Cardiac muscle cell (in vitro differentiated cells and primary cell): Measurements from ENCODE around the gene ZNF235. TPM values are rescaled to one million over a fixed set of nuclear protein-coding genes. Genes with fewer than 3 reads are reported as not detected.

Source experiments
- DNase-seq, 2 donors: peaks; one replicate each; pipeline versions ENCODE4 v3.0.0 to v3.0.0-alpha.2; 2010 to 2017; ENCODE audit warnings: low read depth in 1 of 2, low spot score in 1 of 2
- H3K27ac ChIP-seq: fragments of 200-600 bp; sonication (generic); 2 replicates; pipeline ENCODE4 v1.5.1; 2016
- H3K27me3 ChIP-seq: fragments of 200-600 bp; sonication (generic); 2 replicates; pipeline ENCODE4 v1.6.0; 2016; ENCODE audit warnings: control low read depth
- H3K36me3 ChIP-seq: fragments of 200-600 bp; sonication (generic); 2 replicates; pipeline ENCODE4 v1.5.1; 2016; ENCODE audit warnings: control low read depth
- H3K4me1 ChIP-seq: fragments of 200-600 bp; sonication (generic); 2 replicates; pipeline ENCODE4 v1.8.1; 2017; ENCODE audit warnings: low read depth, mild to moderate bottlenecking, mixed run types
- H3K4me3 ChIP-seq: fragments of 200-600 bp; sonication (generic); 2 replicates; pipeline ENCODE4 v1.5.1; 2016; ENCODE audit warnings: mild to moderate bottlenecking
- H3K9me3 ChIP-seq: fragments of 200-600 bp; sonication (generic); 2 replicates; pipeline ENCODE4 v1.5.1; 2017; ENCODE audit warnings: low read depth, mild to moderate bottlenecking, control low read depth
- CTCF ChIP-seq: IDR thresholded peaks from 2 replicates; pipeline ENCODE4 v1.5.1; 2012; ENCODE audit warnings: low read depth, mild to moderate bottlenecking, low read length
- polyA plus RNA-seq: library from polyadenylated mRNA; unstranded; fragments of >200 nt; fragmentation: Nextera tagmentation; extraction: Ambion mirVana; gene quantifications from 2 replicates; pipeline ENCODE4 v1.2.1, GENCODE V29; 2016
- total RNA-seq: library from RNA; depleted of rRNA; stranded (reverse); fragments of >200 nt; gene quantifications from 2 replicates; pipeline ENCODE4 v1.2.3, GENCODE V29; 2016

The ZNF235 gene
- total and polyA plus RNA-seq, 2 experiments from 2014 or later, result 4.9 to 5.7 TPM

GRCh38 chr19:44332145-44332544, 27.3 kb upstream of the ZNF235 start:
- no peak overlapping the region for H3K4me3 ChIP-seq
- H3K27me3 ChIP-seq, result no peaks in the 10 kb centered on the region
- H3K27ac ChIP-seq, result no peak overlapping the region
- no peak for DNase-seq
- peaks cover 53% of the 10 kb centered on the region for H3K36me3 ChIP-seq
- H3K4me1 ChIP-seq, result no peaks in the 10 kb centered on the region
- TF ChIP-seq CTCF, result no peak
- no peaks in the 10 kb centered on the region for H3K9me3 ChIP-seq

GRCh38 chr19:44315883-44316282, 11.1 kb upstream of the ZNF235 start:
- Histone ChIP-seq H3K4me1 (no peaks in the 10 kb centered on the region), H3K27ac (no peak overlapping the region), H3K4me3 (no peak overlapping the region), H3K27me3 (no peaks in the 10 kb centered on the region), H3K9me3 (no peaks in the 10 kb centered on the region), H3K36me3 (no peaks in the 10 kb centered on the region)
- TF ChIP-seq CTCF, result no peak
- no peak for DNase-seq

DNA sequence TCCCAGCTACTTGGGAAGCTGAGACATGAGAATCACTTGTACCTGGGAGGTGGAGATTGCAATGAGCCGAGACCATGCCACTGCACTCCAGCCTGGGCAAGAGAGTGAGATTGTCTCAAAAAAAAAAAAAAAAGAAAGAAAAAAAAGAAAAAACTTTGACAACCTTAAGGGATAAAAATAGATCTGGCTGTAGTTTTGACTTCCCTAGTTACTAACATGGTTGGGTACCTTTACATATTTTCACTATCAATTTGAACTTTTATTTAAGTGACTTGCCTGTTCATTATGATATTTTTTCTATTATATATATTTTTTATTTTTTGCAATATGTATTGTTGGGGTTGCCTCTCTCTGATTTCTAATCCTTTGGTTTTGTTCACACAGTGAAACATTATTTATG, 8.4 kb upstream of the ZNF235 start:
- TF ChIP-seq CTCF, result no peak
- Histone ChIP-seq H3K4me3 (no peak overlapping the region), H3K9me3 (no peaks in the 10 kb centered on the region), H3K4me1 (no peaks in the 10 kb centered on the region), H3K27me3 (no peaks in the 10 kb centered on the region), H3K36me3 (no peaks in the 10 kb centered on the region), H3K27ac (no peak overlapping the region)
- DNase-seq, result no peak

- DNase-seq, result peak in 1 of 2 donors; percentile 22
- Histone ChIP-seq H3K4me3 (no peak overlapping the region), H3K4me1 (peaks cover 10% of the 10 kb centered on the region), H3K27me3 (no peaks in the 10 kb centered on the region), H3K9me3 (no peaks in the 10 kb centered on the region), H3K36me3 (no peaks in the 10 kb centered on the region), H3K27ac (no peak overlapping the region)
- TF ChIP-seq CTCF, result no peak
These were observed 3.2 kb upstream of the ZNF235 start for GRCh38 chr19:44308011-44308410.

DNA sequence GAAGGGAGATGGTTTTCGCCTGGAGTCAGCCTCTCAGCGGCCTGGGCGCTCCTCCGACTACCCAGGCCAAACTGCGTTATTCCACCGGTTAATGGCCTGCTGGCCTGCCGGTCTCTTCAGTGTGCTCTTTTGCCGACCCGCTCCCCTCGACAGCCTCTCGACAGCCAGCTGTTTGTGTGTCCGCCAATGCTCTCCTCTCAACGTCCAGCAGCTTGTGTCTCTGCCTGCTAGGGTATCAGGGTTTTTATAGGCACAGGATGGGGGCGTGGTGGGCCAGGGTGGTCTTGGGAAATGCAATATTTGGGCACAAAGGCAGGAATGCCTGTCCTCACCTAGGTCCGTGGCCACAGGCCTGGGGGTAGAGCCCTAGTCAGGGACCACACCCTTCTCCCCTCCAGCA, 1.5 kb upstream of the ZNF235 start:
- Histone ChIP-seq H3K4me1 (peaks cover 10% of the 10 kb centered on the region), H3K9me3 (no peaks in the 10 kb centered on the region), H3K27ac (no peak overlapping the region), H3K27me3 (no peaks in the 10 kb centered on the region), H3K4me3 (no peak overlapping the region), H3K36me3 (peaks cover 11% of the 10 kb centered on the region)
- DNase-seq, result no peak
- no peak for TF ChIP-seq CTCF

DNA sequence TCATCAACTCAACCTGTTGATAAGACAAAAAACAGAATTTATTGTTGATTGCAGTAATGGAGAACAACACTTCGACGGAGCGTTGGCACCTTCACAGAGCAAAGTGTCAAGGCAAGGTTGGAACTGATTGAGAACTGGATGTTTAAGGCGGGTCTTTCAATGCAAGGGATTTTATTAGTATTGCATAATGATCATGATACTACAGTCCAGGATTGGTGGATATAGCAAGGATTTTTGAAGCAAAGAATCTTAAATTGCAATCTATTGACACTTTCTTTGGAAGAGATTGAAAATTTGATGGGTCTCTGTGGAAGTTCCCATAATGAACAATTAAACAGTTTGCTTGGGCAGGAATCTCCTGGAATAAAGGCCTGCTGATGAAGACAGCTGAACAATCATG, 632 bp upstream of the ZNF235 start:
- no peaks in the 10 kb centered on the region for H3K27me3 ChIP-seq
- no peak for DNase-seq
- H3K4me3 ChIP-seq, result peak overlapping the region; percentile 85
- H3K9me3 ChIP-seq, result no peaks in the 10 kb centered on the region
- peaks cover 10% of the 10 kb centered on the region for H3K4me1 ChIP-seq
- no peak overlapping the region for H3K27ac ChIP-seq
- H3K36me3 ChIP-seq, result peaks cover 11% of the 10 kb centered on the region
- TF ChIP-seq CTCF, result no peak
